WTC11 (cell line): ENCODE data around the gene NOTO. TPM values are rescaled to one million over a fixed set of nuclear protein-coding genes. Genes with fewer than 3 reads are reported as not detected.

ENCODE experiments used
- ATAC-seq: fragments of 200-7000 bp; cut with Tn5 transposase; 2 replicates; pipeline ENCODE4 v1.10.0; 2021; ENCODE audit warnings: mild to moderate bottlenecking, moderate library complexity
- CTCF ChIA-PET: fragments of 300-600 bp; sonication (Branson Sonifier 250); formaldehyde crosslinking; loops from one replicate; lab custom pipeline; 2021; ENCODE audit warnings: antibody characterized with exemption; lab: Charles Lee
- POLR2A ChIA-PET: fragments of 350-600 bp; sonication (Branson Sonifier 250); formaldehyde crosslinking; loops from one replicate; lab custom pipeline; 2021; ENCODE audit warnings: antibody characterized with exemption; lab: Charles Lee
- DNase-seq: peaks from one replicate; pipeline ENCODE4 v3.0.0; 2021; ENCODE audit warnings: low spot score
- H3K27ac Mint-ChIP-seq: 2 replicates; pipeline ENCODE4 v1.8.0; 2021; ENCODE audit warnings: mixed read lengths
- H3K27me3 Mint-ChIP-seq: 2 replicates; pipeline ENCODE4 v1.8.0; 2021; ENCODE audit warnings: low read depth, mild to moderate bottlenecking, moderate library complexity, mixed read lengths
- H3K36me3 Mint-ChIP-seq: 2 replicates; pipeline ENCODE4 v1.8.0; 2021; ENCODE audit warnings: mixed read lengths
- H3K4me1 Mint-ChIP-seq: 2 replicates; pipeline ENCODE4 v1.8.0; 2022; ENCODE audit warnings: mixed read lengths
- H3K4me3 Mint-ChIP-seq: 2 replicates; pipeline ENCODE4 v1.8.0; 2021; ENCODE audit warnings: mild to moderate bottlenecking, moderate library complexity, mixed read lengths
- H3K9me3 Mint-ChIP-seq: 2 replicates; pipeline ENCODE4 v1.8.0; 2021; ENCODE audit warnings: mixed read lengths
- AFF4 ChIP-seq: sonication (generic); formaldehyde crosslinking; IDR thresholded peaks from 2 replicates; pipeline ENCODE4 v1.8.1; 2023; ENCODE audit warnings: mild to moderate bottlenecking, missing genetic modification reagents, borderline replicate concordance
- ESRRA ChIP-seq: sonication (generic); formaldehyde crosslinking; IDR thresholded peaks from 2 replicates; pipeline ENCODE4 v1.8.1; 2022; ENCODE audit warnings: mild to moderate bottlenecking, missing genetic modification reagents, borderline replicate concordance
- FOXJ3 ChIP-seq: sonication (generic); formaldehyde crosslinking; IDR thresholded peaks from 2 replicates; pipeline ENCODE4 v1.9.0; 2021; ENCODE audit warnings: missing genetic modification reagents, mild to moderate bottlenecking, borderline replicate concordance
- GRHL2 ChIP-seq: fragments of 250-450 bp; sonication (Bioruptor Pico); IDR thresholded peaks from 2 replicates; pipeline ENCODE4 v1.8.0; 2022; ENCODE audit warnings: mild to moderate bottlenecking, moderate library complexity; ENCODE audit not compliant: insufficient replicate concordance, severe bottlenecking
- HMGXB4 ChIP-seq: sonication (generic); formaldehyde crosslinking; IDR thresholded peaks from 2 replicates; pipeline ENCODE4 v1.8.1; 2023; ENCODE audit warnings: mild to moderate bottlenecking, moderate library complexity, missing genetic modification reagents
- MAX ChIP-seq: sonication (generic); formaldehyde crosslinking; IDR thresholded peaks from 2 replicates; pipeline ENCODE4 v1.8.0; 2022; ENCODE audit warnings: mild to moderate bottlenecking, missing genetic modification reagents
- MXD4 ChIP-seq: fragments of 250-450 bp; sonication (Bioruptor Pico); IDR thresholded peaks from 2 replicates; pipeline ENCODE4 v1.8.0; 2021; ENCODE audit warnings: mild to moderate bottlenecking, moderate library complexity, borderline replicate concordance
- NFATC4 ChIP-seq: fragments of 250-450 bp; sonication (Bioruptor Pico); IDR thresholded peaks from 2 replicates; pipeline ENCODE4 v1.9.0; 2021; ENCODE audit warnings: mild to moderate bottlenecking
- NFE2L1 ChIP-seq: sonication (generic); formaldehyde crosslinking; IDR thresholded peaks from 2 replicates; pipeline ENCODE4 v1.8.1; 2023; ENCODE audit warnings: missing genetic modification reagents
- NFYB ChIP-seq: sonication (generic); formaldehyde crosslinking; conservative IDR thresholded peaks from 2 replicates; pipeline ENCODE4 v1.8.0; 2022; ENCODE audit warnings: low read depth, missing genetic modification reagents
- SMAD4 ChIP-seq: sonication (generic); formaldehyde crosslinking; IDR thresholded peaks from 2 replicates; pipeline ENCODE4 v1.8.0; 2022; ENCODE audit warnings: mild to moderate bottlenecking, missing genetic modification reagents
- STAT6 ChIP-seq: sonication (generic); formaldehyde crosslinking; conservative IDR thresholded peaks from 2 replicates; pipeline ENCODE4 v1.8.1; 2023; ENCODE audit warnings: mild to moderate bottlenecking, low read depth, missing genetic modification reagents, moderate library complexity
- TCF7 ChIP-seq: sonication (generic); formaldehyde crosslinking; IDR thresholded peaks from 2 replicates; pipeline ENCODE4 v1.8.0; 2022; ENCODE audit warnings: mild to moderate bottlenecking, low read depth, missing genetic modification reagents, moderate library complexity
- USF1 ChIP-seq: sonication (generic); formaldehyde crosslinking; IDR thresholded peaks from 2 replicates; pipeline ENCODE4 v1.8.0; 2022; ENCODE audit warnings: mild to moderate bottlenecking, missing genetic modification reagents
- USF2 ChIP-seq: sonication (generic); formaldehyde crosslinking; IDR thresholded peaks from 2 replicates; pipeline ENCODE4 v1.8.1; 2023; ENCODE audit warnings: mild to moderate bottlenecking, missing genetic modification reagents, moderate library complexity
- ZBTB21 ChIP-seq: sonication (generic); formaldehyde crosslinking; IDR thresholded peaks from 2 replicates; pipeline ENCODE4 v1.8.1; 2023; ENCODE audit warnings: mild to moderate bottlenecking, missing genetic modification reagents, borderline replicate concordance
- ZBTB43 ChIP-seq: sonication (generic); formaldehyde crosslinking; IDR thresholded peaks from 2 replicates; pipeline ENCODE4 v1.8.1; 2023; ENCODE audit warnings: mild to moderate bottlenecking, missing genetic modification reagents
- ZMAT4 ChIP-seq: fragments of 250-450 bp; sonication (Bioruptor Pico); IDR thresholded peaks from 2 replicates; pipeline ENCODE4 v1.9.0; 2021; ENCODE audit warnings: mild to moderate bottlenecking
- ZNF121 ChIP-seq: sonication (generic); formaldehyde crosslinking; IDR thresholded peaks from 2 replicates; pipeline ENCODE4 v1.8.0; 2023; ENCODE audit warnings: missing genetic modification reagents
- ZNF232 ChIP-seq: sonication (generic); formaldehyde crosslinking; IDR thresholded peaks from 2 replicates; pipeline ENCODE4 v1.8.0; 2022; ENCODE audit warnings: mild to moderate bottlenecking, missing genetic modification reagents
- ZNF317 ChIP-seq: sonication (generic); formaldehyde crosslinking; IDR thresholded peaks from 2 replicates; pipeline ENCODE4 v1.8.1; 2023; ENCODE audit warnings: low read depth, mild to moderate bottlenecking, moderate library complexity, missing genetic modification reagents, borderline replicate concordance
- ZNF423 ChIP-seq: fragments of 250-450 bp; sonication (Bioruptor Pico); IDR thresholded peaks from 2 replicates; pipeline ENCODE4 v2.1.2; 2022; ENCODE audit warnings: mild to moderate bottlenecking, moderate library complexity
- total RNA-seq: library from RNA; stranded (reverse); gene quantifications from 3 replicates; pipeline ENCODE4 v1.2.3, GENCODE V29; 2021

Gene NOTO
- total RNA-seq, 1 experiment from 2014 or later = 0.15 TPM

- 0 out of 2 replicates have a peak, but pooled peaks have one; percentile 37 for TF ChIP-seq AFF4 (CRISPR knock-in tag)
- no peak for TF ChIP-seq FOXJ3
- 0 out of 2 replicates have a peak, but pooled peaks have one; percentile 30 for TF ChIP-seq USF2 (CRISPR knock-in tag)
- no peak for TF ChIP-seq USF1
- TF ChIP-seq ZNF423 (CRISPR knock-in tag) = peak; percentile 8; the same call in 1 of the 2 replicates
- 0 out of 2 replicates have a peak, but pooled peaks have one; percentile 64 for TF ChIP-seq STAT6 (CRISPR knock-in tag)
Measured at GRCh38 chr2:73156539-73157124, 45.7 kb upstream of the NOTO start (continued).

- Mint-ChIP-seq H3K4me3 (no peak overlapping the region), H3K27ac (no peak overlapping the region), H3K36me3 (no peaks in the 10 kb centered on the region), H3K27me3 (peaks cover 7% of the 10 kb centered on the region), H3K9me3 (no peaks in the 10 kb centered on the region; the same call in 1 of the 2 replicates), H3K4me1 (no peaks in the 10 kb centered on the region)
- POLR2A ChIA-PET = no interaction called here
- DNase-seq (no peak), ATAC-seq (no peak)
- CTCF ChIA-PET = interaction anchor here (0.7 to 2.1 kb wide), 9 partner anchors 14 to 270 kb away, joined by 3 to 11 read pairs (median 4); partner anchors contain the start of genes CCT7 and SFXN5
- no peak for TF ChIP-seq HMGXB4 (CRISPR knock-in tag)
- no peak for TF ChIP-seq ZNF121 (CRISPR knock-in tag)
- no peak for TF ChIP-seq ZNF423 (CRISPR knock-in tag)
- no peak for TF ChIP-seq NFYB
- no peak for TF ChIP-seq ZBTB21 (CRISPR knock-in tag)
- no peak for TF ChIP-seq TCF7
- TF ChIP-seq MXD4 (CRISPR knock-in tag) = no peak
- no peak for TF ChIP-seq ZBTB43 (CRISPR knock-in tag)
- no peak for TF ChIP-seq ZMAT4 (CRISPR knock-in tag)
- no peak for TF ChIP-seq GRHL2 (CRISPR knock-in tag)
- TF ChIP-seq SMAD4 (CRISPR knock-in tag) = no peak
- no peak for TF ChIP-seq MAX (CRISPR knock-in tag)
- no peak for TF ChIP-seq ESRRA
- TF ChIP-seq NFATC4 (CRISPR knock-in tag) = no peak
- TF ChIP-seq ZNF232 (CRISPR knock-in tag) = no peak
- no peak for TF ChIP-seq ZNF317 (CRISPR knock-in tag)
- TF ChIP-seq NFE2L1 = no peak
Measured at GRCh38 chr2:73162856-73163391, 39.5 kb upstream of the NOTO start.
